HEK293 (cell line): Measurements from ENCODE around the gene ADAR.

ENCODE experiments used
- CTCF ChIA-PET: fragments of 350-600 bp; formaldehyde crosslinking; extraction: SDS; loops from one replicate; lab custom pipeline; 2021; ENCODE audit warnings: antibody characterized with exemption; lab: Yijun Ruan, JAX
- POLR2A ChIA-PET: fragments of 300-600 bp; formaldehyde crosslinking; extraction: SDS; loops from one replicate; lab custom pipeline; 2020; ENCODE audit warnings: antibody characterized with exemption, inconsistent platforms; lab: Yijun Ruan, JAX
- H3K27ac ChIP-seq: fragments of 200-500 bp; sonication (Bioruptor generic); 2 replicates; pipeline ENCODE4 v1.5.1; 2014; ENCODE audit warnings: low read depth, low read length, control low read depth, inconsistent platforms; ENCODE audit errors: extremely low read depth
- H3K36me3 ChIP-seq, 2 experiments: fragments of 200-500 bp in 1 of 2; sonication (Bioruptor generic) in 1 of 2; 1 replicate in 1 of 2; 2 replicates in 1 of 2; pipeline ENCODE4 v1.5.1; 2014 to 2017; ENCODE audit warnings: inconsistent platforms in 2 of 2, low read length in 2 of 2; ENCODE audit not compliant: control insufficient read depth in 2 of 2, insufficient read depth in 1 of 2
- H3K4me1 ChIP-seq: fragments of 200-500 bp; sonication (Bioruptor generic); 2 replicates; pipeline ENCODE4 v1.5.1; 2014; ENCODE audit warnings: mild to moderate bottlenecking, low read length, inconsistent platforms; ENCODE audit not compliant: control insufficient read depth, insufficient read depth
- H3K4me3 ChIP-seq: 2 replicates; pipeline ENCODE4 v1.5.1; 2011; ENCODE audit warnings: low read depth, mild to moderate bottlenecking, control low read depth, low read length, moderate library complexity
- H3K9me3 ChIP-seq: fragments of 200-500 bp; sonication (Bioruptor generic); 2 replicates; pipeline ENCODE4 v1.5.1; 2014; ENCODE audit warnings: low read depth, low read length, inconsistent platforms; ENCODE audit not compliant: control insufficient read depth, insufficient read depth
- EGR2 ChIP-seq: fragments of 450-650 bp; formaldehyde crosslinking; IDR thresholded peaks from 2 replicates; pipeline ENCODE4 v1.5.1; 2016; ENCODE audit warnings: low read depth, missing biosample characterization, missing genetic modification characterization
- KLF16 ChIP-seq: fragments of 450-650 bp; formaldehyde crosslinking; IDR thresholded peaks from 2 replicates; pipeline ENCODE4 v1.5.1; 2017; ENCODE audit warnings: missing biosample characterization, missing genetic modification characterization
- ZFHX2 ChIP-seq: fragments of 450-650 bp; formaldehyde crosslinking; conservative IDR thresholded peaks from 2 replicates; pipeline ENCODE4 v1.5.1; 2016; ENCODE audit warnings: missing biosample characterization, missing genetic modification characterization
- ZFP41 ChIP-seq: fragments of 450-650 bp; formaldehyde crosslinking; IDR thresholded peaks from 2 replicates; pipeline ENCODE4 v1.5.1; 2016; ENCODE audit warnings: missing biosample characterization, missing genetic modification characterization, borderline replicate concordance
- ZNF18 ChIP-seq: fragments of 450-650 bp; formaldehyde crosslinking; IDR thresholded peaks from 2 replicates; pipeline ENCODE4 v1.5.1; 2016; ENCODE audit warnings: missing biosample characterization, missing genetic modification characterization
- ZNF350 ChIP-seq: fragments of 450-650 bp; formaldehyde crosslinking; IDR thresholded peaks from 2 replicates; pipeline ENCODE4 v1.5.0; 2017; ENCODE audit warnings: missing biosample characterization, mild to moderate bottlenecking, missing genetic modification characterization
- ZNF398 ChIP-seq: fragments of 450-650 bp; formaldehyde crosslinking; IDR thresholded peaks from 2 replicates; pipeline ENCODE4 v1.5.1; 2017; ENCODE audit warnings: missing biosample characterization, missing genetic modification characterization
- ZNF423 ChIP-seq: fragments of 450-650 bp; formaldehyde crosslinking; IDR thresholded peaks from 2 replicates; pipeline ENCODE4 v1.5.1; 2016; ENCODE audit warnings: missing biosample characterization, missing genetic modification characterization
- ZNF426 ChIP-seq: fragments of 450-650 bp; formaldehyde crosslinking; IDR thresholded peaks from 2 replicates; pipeline ENCODE4 v1.5.1; 2017; ENCODE audit warnings: missing biosample characterization, missing genetic modification characterization, mild to moderate bottlenecking, inconsistent platforms, moderate library complexity
- ZNF571 ChIP-seq: fragments of 450-650 bp; formaldehyde crosslinking; IDR thresholded peaks from 2 replicates; pipeline ENCODE4 v1.5.0; 2017; ENCODE audit warnings: missing biosample characterization, missing genetic modification characterization
- ZNF776 ChIP-seq: fragments of 450-650 bp; formaldehyde crosslinking; IDR thresholded peaks from 2 replicates; pipeline ENCODE4 v1.5.0; 2017; ENCODE audit warnings: missing biosample characterization, missing genetic modification characterization, borderline replicate concordance
- TF ChIP-seq, protein P1 (sequence below): fragments of 450-650 bp; formaldehyde crosslinking; IDR thresholded peaks from 2 replicates; pipeline ENCODE4 v1.5.1; 2016; ENCODE audit warnings: missing biosample characterization, missing genetic modification characterization, low read depth
- TF ChIP-seq, protein P2 (sequence below): fragments of 450-650 bp; formaldehyde crosslinking; IDR thresholded peaks from 2 replicates; pipeline ENCODE4 v1.5.1; 2016; ENCODE audit warnings: missing biosample characterization, missing genetic modification characterization

ADAR gene

GRCh38 chr1:154541231-154541630 is 66.8 kb downstream of the ADAR start:
- CTCF ChIA-PET = interaction anchor here (2.1 kb wide), 1 partner anchor 60 kb away, joined by 7 read pairs; no protein-coding TSS in a partner anchor
- Histone ChIP-seq H3K36me3 (no peaks in the 10 kb centered on the region), H3K27ac (no peak overlapping the region), H3K4me1 (no peaks in the 10 kb centered on the region), H3K9me3 (no peaks in the 10 kb centered on the region), H3K4me3 (no peak overlapping the region)
- TF ChIP-seq ZNF776 (tag by site-specific recombination) (no peak), ZNF18 (no peak), ZNF571 (tag by site-specific recombination) (no peak), ZNF398 (tag by site-specific recombination) (peak; percentile 37; the same call in 1 of the 2 replicates), KLF16 (no peak), ZNF350 (tag by site-specific recombination) (no peak), EGR2 (tag by site-specific recombination) (peak; percentile 97), ZFHX2 (peak; percentile 93)
- TF ChIP-seq, protein P1, sequence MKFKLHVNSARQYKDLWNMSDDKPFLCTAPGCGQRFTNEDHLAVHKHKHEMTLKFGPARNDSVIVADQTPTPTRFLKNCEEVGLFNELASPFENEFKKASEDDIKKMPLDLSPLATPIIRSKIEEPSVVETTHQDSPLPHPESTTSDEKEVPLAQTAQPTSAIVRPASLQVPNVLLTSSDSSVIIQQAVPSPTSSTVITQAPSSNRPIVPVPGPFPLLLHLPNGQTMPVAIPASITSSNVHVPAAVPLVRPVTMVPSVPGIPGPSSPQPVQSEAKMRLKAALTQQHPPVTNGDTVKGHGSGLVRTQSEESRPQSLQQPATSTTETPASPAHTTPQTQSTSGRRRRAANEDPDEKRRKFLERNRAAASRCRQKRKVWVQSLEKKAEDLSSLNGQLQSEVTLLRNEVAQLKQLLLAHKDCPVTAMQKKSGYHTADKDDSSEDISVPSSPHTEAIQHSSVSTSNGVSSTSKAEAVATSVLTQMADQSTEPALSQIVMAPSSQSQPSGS = no peak
- POLR2A ChIA-PET = no interaction called here

- H3K4me1 ChIP-seq = no peaks in the 10 kb centered on the region
- ChIA-PET POLR2A (no interaction called here), CTCF (interaction anchor here (0.6 to 1.4 kb wide), 4 partner anchors 59 to 252 kb away, joined by 3 to 6 read pairs (median 4); no protein-coding TSS in a partner anchor)
- H3K27ac ChIP-seq = no peak overlapping the region
- H3K9me3 ChIP-seq = no peaks in the 10 kb centered on the region
- TF ChIP-seq, protein P2, sequence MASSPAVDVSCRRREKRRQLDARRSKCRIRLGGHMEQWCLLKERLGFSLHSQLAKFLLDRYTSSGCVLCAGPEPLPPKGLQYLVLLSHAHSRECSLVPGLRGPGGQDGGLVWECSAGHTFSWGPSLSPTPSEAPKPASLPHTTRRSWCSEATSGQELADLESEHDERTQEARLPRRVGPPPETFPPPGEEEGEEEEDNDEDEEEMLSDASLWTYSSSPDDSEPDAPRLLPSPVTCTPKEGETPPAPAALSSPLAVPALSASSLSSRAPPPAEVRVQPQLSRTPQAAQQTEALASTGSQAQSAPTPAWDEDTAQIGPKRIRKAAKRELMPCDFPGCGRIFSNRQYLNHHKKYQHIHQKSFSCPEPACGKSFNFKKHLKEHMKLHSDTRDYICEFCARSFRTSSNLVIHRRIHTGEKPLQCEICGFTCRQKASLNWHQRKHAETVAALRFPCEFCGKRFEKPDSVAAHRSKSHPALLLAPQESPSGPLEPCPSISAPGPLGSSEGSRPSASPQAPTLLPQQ (tag by site-specific recombination) = no peak
- TF ChIP-seq EGR2 (tag by site-specific recombination) = no peak
- no peak for TF ChIP-seq ZFP41 (tag by site-specific recombination)
- TF ChIP-seq ZNF426 (tag by site-specific recombination) = no peak
- TF ChIP-seq ZNF423 (tag by site-specific recombination) = no peak
- H3K36me3 ChIP-seq = no peaks in the 10 kb centered on the region
- no peak overlapping the region for H3K4me3 ChIP-seq
These were observed 68.2 kb downstream of the ADAR start for GRCh38 chr1:154539486-154540483.
